ENCODE measurements around the gene SLC19A1.
"Not testable (repeated sequence)": the region's sequence is repeated elsewhere in the genome, so short reads cannot be mapped to it uniquely, and the experiment has no call there.

Gene SLC19A1

GRCh38 chr21:45532826-45533360 lies 9.3 kb downstream of the SLC19A1 start:
- ChIA-PET POLR2A (no interaction called here), CTCF (interaction anchor here (1.4 kb wide), 1 partner anchor 23 kb away, joined by 4 read pairs; no protein-coding TSS in a partner anchor)
- H3K4me3 ChIP-seq (ENCODE audit: low read depth, low read length): no peak overlapping the region
- no peak for TF ChIP-seq CTCF (IDR thresholded peaks at IDR 0.05; ENCODE audit: insufficient read depth, low read length, missing control alignments)
- DNase-seq (ENCODE audit: low read depth, low spot score): no peak

GRCh38 chr21:45531393-45532215 lies 10.6 kb downstream of the SLC19A1 start:
- ChIA-PET POLR2A (no interaction called here), CTCF (no interaction called here)
- no peak for TF ChIP-seq CTCF (IDR thresholded peaks at IDR 0.05; ENCODE audit: insufficient read depth, low read length, missing control alignments)
- no peak for DNase-seq (ENCODE audit: low read depth, low spot score)
- no peak overlapping the region for H3K4me3 ChIP-seq (ENCODE audit: low read depth, low read length)

GRCh38 chr21:45531114-45531392 lies 11.2 kb downstream of the SLC19A1 start:
- DNase-seq (ENCODE audit: low read depth, low spot score); POLR2A ChIA-PET; CTCF ChIA-PET; H3K4me3 ChIP-seq (ENCODE audit: low read depth, low read length): not testable (repeated sequence)

- CTCF ChIA-PET: no interaction called here
- DNase-seq (ENCODE audit: low read depth, low spot score): no peak
- POLR2A ChIA-PET: no interaction called here
- TF ChIP-seq CTCF (IDR thresholded peaks at IDR 0.05; ENCODE audit: insufficient read depth, low read length, missing control alignments): no peak
- no peak overlapping the region for H3K4me3 ChIP-seq (ENCODE audit: low read depth, low read length)
These were observed 11.7 kb downstream of the SLC19A1 start for GRCh38 chr21:45530423-45531113.

GRCh38 chr21:45529785-45530422 lies 12.3 kb downstream of the SLC19A1 start:
- no peak for TF ChIP-seq CTCF (IDR thresholded peaks at IDR 0.05; ENCODE audit: insufficient read depth, low read length, missing control alignments)
- no peak for DNase-seq (ENCODE audit: low read depth, low spot score)
- ChIA-PET POLR2A (no interaction called here), CTCF (no interaction called here)
- no peak overlapping the region for H3K4me3 ChIP-seq (ENCODE audit: low read depth, low read length)

GRCh38 chr21:45528981-45529784 lies 13.1 kb downstream of the SLC19A1 start:
- DNase-seq (ENCODE audit: low read depth, low spot score): no peak
- H3K4me3 ChIP-seq (ENCODE audit: low read depth, low read length): no peak overlapping the region
- no peak for TF ChIP-seq CTCF (IDR thresholded peaks at IDR 0.05; ENCODE audit: insufficient read depth, low read length, missing control alignments)
- ChIA-PET POLR2A (no interaction called here), CTCF (no interaction called here)

Measured in AG04449 (cell line).